Heart left ventricle (tissue), 13 donors: ENCODE data around the gene PMPCB.
"Not testable (repeated sequence)": the region's sequence is repeated elsewhere in the genome, so short reads cannot be mapped to it uniquely, and the experiment has no call there.

ENCODE experiments used
- POLR2A ChIP-seq, 2 donors: fragments of 450-650 bp; IDR thresholded peaks; one replicate each; pipeline ENCODE4 v1.6.1; 2017; ENCODE audit warnings: antibody characterized with exemption in 2 of 2, mild to moderate bottlenecking in 2 of 2, moderate library complexity in 2 of 2
- TF ChIP-seq, protein P1 (sequence below), 12 donors: fragments of 200-600 bp; sonication (generic) in 4 of 12; IDR thresholded peaks; one replicate each; pipeline versions ENCODE4 v1.5.0 to v1.8.0; 2018 to 2022; ENCODE audit warnings: antibody characterized with exemption in 12 of 12, mild to moderate bottlenecking in 5 of 12
- donor health status: ischemic (EF 13 %, LVEDD 7.1; RV severe dilation, severe dysfunction).
- donor health status: DM: no; HTN: yes; CAD: no.
- donor health status: DM: no; HTN: no; CAD: no.
- donor health status: ischemic (EF 25% LVEDD 6.9; RV normal size, moderate dysfunction).
- donor health status: ischemic (EF 25% LVEDD 5.7; RV mildly dilated, moderate dysfunction).
- donor health status: ischemic (EF 35%, LVEDD 5.7; RV mildly dilated, moderate dysfunction).
- donor health status: nonischemic (EF 11% LVEDD 7.7; RV severe dilation, severe dysfunction).
- donor health status: DM: yes; HTN: yes; CAD: no.
- donor health status: PGD.
- donor health status: ischemic (EF 29% LVEDD 5.4; RV normal size, mild dysfunction).
- donor health status: nonischemic (EF 23%, LVEDD 6.1; RV moderate dilation, normal function).

DNA sequence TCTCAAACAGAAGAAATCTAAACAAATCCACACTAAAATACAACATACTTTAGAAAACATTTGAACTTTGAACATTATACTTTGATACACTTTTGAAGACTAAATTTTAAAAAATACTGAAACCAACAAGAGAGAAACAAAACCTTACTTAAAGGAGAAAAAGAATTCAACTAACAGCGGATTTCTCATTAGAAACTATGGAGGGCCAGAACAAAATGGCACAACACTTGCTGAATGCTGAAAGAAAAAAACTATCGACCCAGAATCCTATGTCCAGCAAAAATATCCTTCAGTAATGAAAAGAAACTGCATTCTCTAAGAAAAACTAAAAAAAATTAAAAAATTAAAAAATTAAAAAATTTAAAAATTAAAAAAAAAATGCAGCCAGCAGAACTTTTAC is 33.2 kb upstream of the PMPCB start:
- not testable (repeated sequence) for TF ChIP-seq POLR2A (IDR thresholded peaks at IDR 0.05)
- TF ChIP-seq, protein P1, sequence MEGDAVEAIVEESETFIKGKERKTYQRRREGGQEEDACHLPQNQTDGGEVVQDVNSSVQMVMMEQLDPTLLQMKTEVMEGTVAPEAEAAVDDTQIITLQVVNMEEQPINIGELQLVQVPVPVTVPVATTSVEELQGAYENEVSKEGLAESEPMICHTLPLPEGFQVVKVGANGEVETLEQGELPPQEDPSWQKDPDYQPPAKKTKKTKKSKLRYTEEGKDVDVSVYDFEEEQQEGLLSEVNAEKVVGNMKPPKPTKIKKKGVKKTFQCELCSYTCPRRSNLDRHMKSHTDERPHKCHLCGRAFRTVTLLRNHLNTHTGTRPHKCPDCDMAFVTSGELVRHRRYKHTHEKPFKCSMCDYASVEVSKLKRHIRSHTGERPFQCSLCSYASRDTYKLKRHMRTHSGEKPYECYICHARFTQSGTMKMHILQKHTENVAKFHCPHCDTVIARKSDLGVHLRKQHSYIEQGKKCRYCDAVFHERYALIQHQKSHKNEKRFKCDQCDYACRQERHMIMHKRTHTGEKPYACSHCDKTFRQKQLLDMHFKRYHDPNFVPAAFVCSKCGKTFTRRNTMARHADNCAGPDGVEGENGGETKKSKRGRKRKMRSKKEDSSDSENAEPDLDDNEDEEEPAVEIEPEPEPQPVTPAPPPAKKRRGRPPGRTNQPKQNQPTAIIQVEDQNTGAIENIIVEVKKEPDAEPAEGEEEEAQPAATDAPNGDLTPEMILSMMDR (IDR thresholded peaks at IDR 0.05): not testable (repeated sequence)
